ENCODE data around the gene ELL.

DNA sequence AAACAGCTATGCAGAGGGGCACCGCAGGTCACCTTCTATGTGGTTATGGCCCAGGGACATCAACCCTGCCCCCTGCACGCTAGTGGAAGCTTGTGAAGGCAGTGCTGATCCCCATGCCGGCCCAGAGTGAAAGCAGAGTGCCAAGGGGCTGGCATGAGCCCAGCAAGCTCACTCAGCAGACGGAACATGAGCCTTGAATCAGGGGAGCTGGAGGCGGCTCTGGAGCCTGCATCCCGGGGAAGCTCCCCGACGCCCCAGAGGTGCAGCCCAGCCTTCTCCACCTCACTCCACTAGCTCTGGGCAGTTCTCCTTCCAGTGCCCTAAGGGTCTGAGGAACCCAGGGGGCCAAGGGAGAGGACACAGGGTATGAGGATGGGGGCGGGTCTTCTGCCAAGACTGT lies 64.9 kb downstream of the ELL start:
- TF ChIP-seq, protein P1, sequence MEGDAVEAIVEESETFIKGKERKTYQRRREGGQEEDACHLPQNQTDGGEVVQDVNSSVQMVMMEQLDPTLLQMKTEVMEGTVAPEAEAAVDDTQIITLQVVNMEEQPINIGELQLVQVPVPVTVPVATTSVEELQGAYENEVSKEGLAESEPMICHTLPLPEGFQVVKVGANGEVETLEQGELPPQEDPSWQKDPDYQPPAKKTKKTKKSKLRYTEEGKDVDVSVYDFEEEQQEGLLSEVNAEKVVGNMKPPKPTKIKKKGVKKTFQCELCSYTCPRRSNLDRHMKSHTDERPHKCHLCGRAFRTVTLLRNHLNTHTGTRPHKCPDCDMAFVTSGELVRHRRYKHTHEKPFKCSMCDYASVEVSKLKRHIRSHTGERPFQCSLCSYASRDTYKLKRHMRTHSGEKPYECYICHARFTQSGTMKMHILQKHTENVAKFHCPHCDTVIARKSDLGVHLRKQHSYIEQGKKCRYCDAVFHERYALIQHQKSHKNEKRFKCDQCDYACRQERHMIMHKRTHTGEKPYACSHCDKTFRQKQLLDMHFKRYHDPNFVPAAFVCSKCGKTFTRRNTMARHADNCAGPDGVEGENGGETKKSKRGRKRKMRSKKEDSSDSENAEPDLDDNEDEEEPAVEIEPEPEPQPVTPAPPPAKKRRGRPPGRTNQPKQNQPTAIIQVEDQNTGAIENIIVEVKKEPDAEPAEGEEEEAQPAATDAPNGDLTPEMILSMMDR (IDR thresholded peaks at IDR 0.05): no peak
- TF ChIP-seq EP300 (IDR thresholded peaks at IDR 0.05): no peak
- no peak for TF ChIP-seq POLR2A (IDR thresholded peaks at IDR 0.05)
- TF ChIP-seq POLR2AphosphoS5 (IDR thresholded peaks at IDR 0.05): no peak

Data from upper lobe of left lung (tissue), 4 donors.